H7 (cell line): Measurements from ENCODE around the gene KCTD3. TPM values are rescaled to one million over a fixed set of nuclear protein-coding genes. Genes with fewer than 3 reads are reported as not detected.

Experiments used
- DNase-seq: peaks from one replicate; pipeline ENCODE4 v3.0.0; 2012
- H3K27me3 ChIP-seq: 2 replicates; pipeline ENCODE4 v1.6.0; 2011; ENCODE audit warnings: mild to moderate bottlenecking, low read length; ENCODE audit not compliant: control insufficient read depth, insufficient read depth
- H3K36me3 ChIP-seq: replicated peaks from 2 replicates; pipeline ENCODE4 v1.5.1; 2011; ENCODE audit warnings: low read length; ENCODE audit not compliant: control insufficient read depth, insufficient read depth
- H3K4me3 ChIP-seq: 2 replicates; pipeline ENCODE4 v1.5.1; 2011; ENCODE audit warnings: low read depth, mild to moderate bottlenecking, control low read depth, low read length, moderate library complexity; ENCODE audit not compliant: insufficient read depth
- total RNA-seq: library from RNA; depleted of rRNA; stranded (reverse); fragments of >200 nt; shearing (Covaris generic); gene quantifications from 2 replicates; pipeline ENCODE4 v1.2.3, GENCODE V29; 2014

KCTD3 gene
- total RNA-seq, 1 experiment from 2014 or later, result 67.9 TPM

DNA sequence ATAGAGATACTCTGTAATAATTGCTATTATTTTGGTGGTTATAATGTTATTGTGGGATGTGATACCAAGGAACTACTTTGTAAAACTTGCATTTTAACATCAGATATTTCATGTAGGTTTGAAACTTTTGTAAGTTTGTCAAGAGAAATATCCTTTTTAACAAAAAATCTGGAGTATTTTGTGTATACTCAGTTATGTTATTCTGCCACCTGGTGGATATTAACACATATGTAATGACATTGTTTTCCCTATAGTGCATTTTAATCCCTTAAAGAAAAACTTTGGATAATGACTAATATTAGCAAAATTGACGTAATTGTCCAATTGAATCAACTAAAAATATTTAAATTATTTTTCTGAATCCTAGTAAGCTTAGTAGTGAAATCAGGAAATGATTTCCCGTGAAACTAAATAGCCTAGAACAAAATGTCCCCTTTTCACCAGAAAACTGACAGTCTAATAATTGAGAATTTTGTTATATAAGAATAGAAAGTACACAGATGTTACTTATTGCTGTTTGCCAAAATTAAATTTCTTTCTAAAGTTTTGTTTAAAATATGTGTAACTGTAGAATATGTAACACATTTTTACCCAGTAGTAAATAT, 39.6 kb downstream of the KCTD3 start:
- no peak for DNase-seq

DNA sequence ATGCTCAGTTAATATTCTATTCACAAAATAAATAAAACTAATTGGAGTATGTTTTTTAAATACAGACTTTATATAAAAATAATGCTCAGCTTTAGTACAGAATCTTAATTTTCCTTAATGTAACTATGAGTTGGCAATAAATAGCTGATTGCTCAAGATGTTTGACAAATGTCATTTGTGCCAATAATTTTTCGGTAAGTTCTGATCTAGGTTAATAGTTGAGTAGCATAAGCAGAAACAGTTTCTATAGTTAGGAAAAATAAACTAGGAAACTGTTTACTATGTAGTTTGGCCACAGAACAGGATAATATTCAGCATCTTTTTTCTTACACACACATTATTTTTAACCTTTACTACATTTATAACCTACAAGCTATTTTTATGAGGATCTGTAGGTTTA, 40.3 kb downstream of the KCTD3 start:
- H3K36me3 ChIP-seq, result peaks cover 6% of the 10 kb centered on the region
- no peak overlapping the region for H3K4me3 ChIP-seq
- no peak for DNase-seq
- no peaks in the 10 kb centered on the region for H3K27me3 ChIP-seq

More for the DNA sequence above, 39.6 kb downstream of the KCTD3 start:
- Histone ChIP-seq H3K36me3 (peaks cover 5% of the 10 kb centered on the region), H3K4me3 (no peak overlapping the region), H3K27me3 (no peaks in the 10 kb centered on the region)

DNA sequence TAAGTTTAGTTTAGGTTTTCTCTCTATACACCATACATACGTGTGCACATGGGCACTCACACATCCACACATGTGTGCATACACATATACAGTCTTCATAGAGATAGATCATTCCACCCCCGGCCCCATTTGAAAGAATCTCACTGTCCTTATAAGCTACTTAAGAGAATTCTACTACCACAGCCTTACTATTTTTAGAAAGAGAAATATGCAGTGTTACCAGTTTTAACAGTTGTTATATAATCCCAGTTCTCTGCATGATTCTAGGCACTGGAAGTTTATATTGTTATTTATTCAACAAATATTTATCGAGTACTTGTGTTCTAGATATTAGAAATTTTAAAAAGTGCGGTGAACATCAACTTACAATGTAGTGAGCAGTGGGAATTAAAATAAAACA, 41.5 kb downstream of the KCTD3 start:
- peaks cover 10% of the 10 kb centered on the region for H3K36me3 ChIP-seq
- DNase-seq, result no peak

DNA sequence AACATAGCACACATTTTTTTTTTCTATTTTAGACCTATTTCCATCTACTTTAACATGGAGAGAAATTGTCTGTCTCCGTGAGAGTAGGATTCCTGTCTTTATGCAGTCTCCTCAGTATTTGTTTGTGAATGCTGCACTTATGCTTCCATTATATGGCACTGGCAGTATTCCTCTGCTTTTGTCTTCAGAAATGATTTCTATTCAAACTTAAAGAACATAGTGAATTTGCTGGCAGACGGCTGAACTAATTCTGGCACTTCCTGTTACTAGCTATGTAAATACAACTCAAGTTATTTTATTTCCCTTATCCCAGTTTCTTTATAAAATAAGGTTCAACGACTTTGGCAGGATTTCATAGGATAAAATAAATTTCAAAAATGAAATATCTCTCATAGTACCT, 45.3 kb downstream of the KCTD3 start:
- H3K27me3 ChIP-seq, result no peaks in the 10 kb centered on the region
- no peak overlapping the region for H3K4me3 ChIP-seq
- peaks cover 10% of the 10 kb centered on the region for H3K36me3 ChIP-seq
- no peak for DNase-seq

More for the DNA sequence above, 41.5 kb downstream of the KCTD3 start:
- H3K4me3 ChIP-seq, result no peak overlapping the region
- no peaks in the 10 kb centered on the region for H3K27me3 ChIP-seq

DNA sequence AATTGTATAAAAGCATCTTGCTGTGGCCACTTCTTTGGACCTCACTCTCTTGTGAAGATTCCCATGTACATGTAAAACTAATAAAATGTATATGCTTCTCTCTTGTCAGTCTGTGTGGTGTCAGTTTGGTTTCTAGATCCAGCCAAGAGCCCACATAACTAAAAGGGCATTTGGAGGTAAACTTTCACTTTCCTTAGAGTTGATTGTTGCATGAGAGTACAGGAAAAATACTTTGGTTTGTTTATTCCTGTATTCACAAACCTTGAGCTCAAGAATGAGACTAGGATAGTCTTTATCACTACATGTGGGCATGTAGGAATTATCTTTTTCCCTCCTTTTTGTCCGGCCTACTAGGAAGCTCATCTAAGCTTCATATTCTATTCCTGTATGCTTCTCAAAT, 50.9 kb downstream of the KCTD3 start:
- Histone ChIP-seq H3K4me3 (no peak overlapping the region), H3K27me3 (no peaks in the 10 kb centered on the region), H3K36me3 (peaks cover 5% of the 10 kb centered on the region)
- no peak for DNase-seq

DNA sequence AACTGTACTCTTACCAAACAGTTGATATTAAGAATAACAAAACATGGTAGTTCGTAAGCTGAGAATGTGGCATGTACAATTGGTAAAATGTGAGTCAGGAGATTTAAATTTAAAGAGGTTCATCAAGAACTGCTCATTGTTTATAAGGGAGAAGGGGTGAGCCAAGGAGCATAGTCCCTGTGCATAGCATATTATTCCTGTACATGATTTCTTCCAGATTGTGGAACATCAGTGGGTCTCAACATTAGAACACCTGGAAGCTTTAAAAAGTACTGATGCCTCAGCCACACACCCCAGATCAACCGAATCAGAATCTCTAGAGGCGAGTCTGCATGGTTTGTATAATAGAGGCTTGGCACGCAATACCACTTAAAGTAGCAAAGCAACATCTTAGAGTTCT, 56.1 kb downstream of the KCTD3 start:
- Histone ChIP-seq H3K27me3 (no peaks in the 10 kb centered on the region), H3K36me3 (peaks cover 3% of the 10 kb centered on the region), H3K4me3 (no peak overlapping the region)
- no peak for DNase-seq

DNA sequence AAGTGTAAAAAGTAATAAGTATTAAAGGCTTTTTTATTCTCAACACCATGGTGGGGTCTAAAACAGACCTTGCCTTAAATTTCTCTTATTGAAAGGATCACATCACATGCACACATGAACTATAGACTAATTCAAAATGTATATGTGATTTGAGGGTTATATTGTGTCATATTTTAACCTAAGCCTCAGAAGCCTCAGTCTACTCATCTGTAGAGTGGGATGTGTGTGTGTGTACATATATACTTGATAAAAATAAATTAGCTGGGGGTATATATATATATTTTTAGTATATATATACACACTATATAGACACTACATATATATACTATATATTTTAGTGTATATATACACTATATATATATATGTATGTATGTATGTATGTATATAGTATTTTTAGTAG, 58.8 kb downstream of the KCTD3 start:
- Histone ChIP-seq H3K36me3 (no peaks in the 10 kb centered on the region; the same call in 1 of the 2 replicates), H3K27me3 (no peaks in the 10 kb centered on the region), H3K4me3 (no peak overlapping the region)
- DNase-seq, result no peak

DNA sequence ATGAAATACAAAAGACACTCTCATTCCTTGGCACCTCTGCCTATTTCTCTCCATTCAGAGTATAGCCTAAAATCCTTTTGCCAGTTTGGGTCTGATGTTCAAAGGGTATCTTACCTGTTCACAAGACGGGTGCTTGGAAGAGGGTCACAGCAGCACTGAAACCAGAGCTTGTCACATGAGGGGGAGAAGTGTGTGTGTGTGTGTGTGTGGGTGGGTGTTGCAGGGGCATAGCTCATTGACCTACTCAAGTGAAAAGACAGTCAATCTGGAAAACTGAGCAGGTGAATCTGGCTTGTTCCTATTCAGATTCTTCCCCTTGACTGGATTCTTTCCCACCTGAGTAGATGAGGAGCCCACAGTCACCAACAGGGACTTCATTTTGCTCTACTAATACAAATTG, 63.9 kb downstream of the KCTD3 start:
- H3K4me3 ChIP-seq, result no peak overlapping the region
- DNase-seq, result no peak
- no peaks in the 10 kb centered on the region for H3K27me3 ChIP-seq
- H3K36me3 ChIP-seq, result no peaks in the 10 kb centered on the region

DNA sequence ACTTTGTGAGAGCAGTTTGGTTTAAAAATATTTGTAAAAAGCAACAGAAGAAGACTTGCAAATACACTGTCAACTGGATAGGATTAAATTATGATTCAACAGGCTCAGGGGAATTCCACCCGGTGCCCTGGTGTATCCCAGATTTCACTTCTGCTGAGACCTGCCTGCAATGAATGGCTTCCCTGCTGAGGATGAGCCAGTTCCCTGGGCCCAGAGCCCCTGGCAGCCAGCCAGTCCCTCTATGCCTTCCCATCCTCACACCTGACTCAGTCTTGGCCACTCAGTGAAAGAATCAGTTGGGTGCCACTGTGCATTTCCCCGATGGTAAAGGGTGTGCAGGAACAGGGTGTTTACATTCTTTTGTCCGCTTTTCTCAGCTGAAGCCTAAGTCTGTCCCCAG, 64.4 kb downstream of the KCTD3 start:
- Histone ChIP-seq H3K4me3 (no peak overlapping the region), H3K27me3 (no peaks in the 10 kb centered on the region), H3K36me3 (no peaks in the 10 kb centered on the region)
- peak; percentile 36 for DNase-seq

DNA sequence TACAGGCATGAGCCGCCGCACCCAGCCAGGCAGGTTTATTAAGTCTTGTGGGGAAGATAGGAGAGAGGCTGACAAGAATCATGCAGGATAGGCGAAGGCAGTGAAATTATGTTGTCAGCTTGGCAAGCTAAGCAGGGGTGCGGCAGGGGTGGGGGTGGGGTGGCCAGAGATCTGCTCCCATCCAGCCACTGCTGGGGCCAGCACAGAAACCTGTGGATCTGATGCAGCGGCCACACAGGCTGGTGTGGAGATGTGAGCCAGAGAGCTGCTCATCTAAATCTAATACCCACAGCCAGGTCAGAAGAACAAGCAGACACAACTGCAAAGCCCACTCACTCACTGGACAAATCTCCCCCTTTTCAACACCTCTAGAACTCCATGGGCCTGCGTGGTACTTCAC, 68.7 kb downstream of the KCTD3 start:
- Histone ChIP-seq H3K4me3 (no peak overlapping the region), H3K36me3 (no peaks in the 10 kb centered on the region), H3K27me3 (no peaks in the 10 kb centered on the region)
- no peak for DNase-seq

DNA sequence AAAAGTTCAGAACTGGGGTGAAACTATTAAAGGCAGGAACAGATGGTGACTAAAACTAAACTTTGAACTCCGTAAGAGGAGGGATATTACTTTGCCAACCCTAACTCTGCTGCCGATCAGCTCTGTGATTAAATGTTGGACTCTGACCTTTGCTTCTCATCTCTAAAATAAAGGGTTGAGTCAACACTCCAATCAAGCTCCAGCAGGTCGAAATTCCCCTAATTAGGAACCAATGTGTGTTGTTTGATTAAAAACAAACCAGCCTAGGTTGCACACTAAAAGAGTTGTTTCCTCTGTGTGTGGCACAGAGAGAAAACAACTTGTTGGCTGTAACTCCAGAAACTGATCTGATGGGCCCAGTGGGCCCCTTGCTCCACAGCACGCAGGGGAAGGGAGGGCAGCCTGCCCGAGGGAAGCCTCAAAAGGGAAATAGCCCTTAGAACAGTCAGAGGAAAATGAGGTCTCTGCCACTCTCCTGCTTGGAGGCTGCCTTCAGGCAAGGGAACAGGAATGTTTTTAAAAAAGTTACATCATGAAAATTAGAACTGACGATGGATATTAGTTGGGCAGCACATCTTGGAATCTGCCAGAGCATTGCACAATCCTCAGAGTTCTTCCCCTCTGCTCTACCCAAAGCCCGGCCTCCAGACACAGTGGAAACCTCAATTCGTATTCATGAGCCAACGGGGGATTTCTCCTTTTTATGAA, 69.3 kb downstream of the KCTD3 start:
- Histone ChIP-seq H3K36me3 (no peaks in the 10 kb centered on the region), H3K4me3 (no peak overlapping the region), H3K27me3 (no peaks in the 10 kb centered on the region)
- DNase-seq, result peak; percentile 21

DNA sequence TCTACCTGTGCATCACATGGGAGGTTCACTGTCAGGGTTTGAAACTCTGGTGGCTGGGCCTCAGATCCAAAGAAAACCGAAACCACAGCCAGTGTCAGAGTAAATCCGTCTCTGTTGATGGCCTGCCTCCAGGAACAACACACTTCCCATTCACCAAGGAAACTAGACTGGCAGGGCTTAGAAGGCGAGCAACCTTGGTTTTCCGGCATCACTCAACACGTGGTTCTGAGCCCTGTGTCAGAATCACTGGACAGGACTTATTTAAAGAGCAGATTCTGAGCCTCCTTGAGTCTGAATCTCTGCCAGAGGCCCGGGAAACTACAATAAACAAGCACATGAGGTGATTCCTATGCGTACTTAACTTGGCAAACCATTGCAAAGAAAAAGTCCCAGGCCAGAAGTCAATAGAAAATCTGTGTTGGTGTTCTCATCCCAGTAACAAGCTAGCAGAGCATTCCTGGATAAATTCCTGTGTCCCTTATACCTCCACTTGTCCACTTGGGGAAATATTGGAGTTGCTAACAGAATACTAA, 70.0 kb downstream of the KCTD3 start:
- Histone ChIP-seq H3K27me3 (no peaks in the 10 kb centered on the region), H3K36me3 (no peaks in the 10 kb centered on the region), H3K4me3 (no peak overlapping the region)
- DNase-seq, result peak; percentile 8

DNA sequence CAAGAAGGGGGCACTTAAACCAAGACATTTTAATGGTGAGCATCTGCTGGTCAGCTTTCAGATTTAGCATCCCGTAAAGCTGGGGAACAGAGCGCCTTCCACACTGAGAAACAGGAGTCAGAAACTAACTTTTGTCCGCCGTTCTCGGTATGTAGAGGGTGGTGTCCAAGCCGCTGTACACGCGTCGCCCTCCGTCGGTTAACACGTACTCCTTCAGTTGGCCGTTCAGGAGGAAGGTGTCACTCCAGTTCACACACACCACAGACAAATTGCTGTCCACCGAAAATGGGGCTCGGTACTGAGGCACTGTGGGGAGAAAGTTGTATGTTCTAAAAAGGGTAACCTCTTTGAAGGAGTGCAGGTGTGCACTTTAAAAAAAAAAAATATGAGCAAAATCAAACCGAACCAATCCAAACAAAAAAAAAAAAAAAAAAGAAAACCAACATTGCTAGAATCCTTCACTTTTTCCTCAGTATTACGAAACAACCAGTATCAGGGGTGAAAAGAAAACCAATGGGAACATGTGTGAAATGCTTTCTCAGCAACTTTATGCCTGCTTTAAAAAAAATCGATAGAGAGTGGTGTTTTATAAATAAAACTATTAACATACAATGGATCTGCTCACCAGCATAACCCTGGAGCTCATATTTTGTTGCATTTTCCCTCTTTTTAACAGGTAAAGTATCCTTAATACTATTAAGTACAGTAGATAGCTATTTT, 73.5 kb downstream of the KCTD3 start:
- Histone ChIP-seq H3K4me3 (no peak overlapping the region), H3K27me3 (no peaks in the 10 kb centered on the region), H3K36me3 (no peaks in the 10 kb centered on the region)
- DNase-seq, result no peak

DNA sequence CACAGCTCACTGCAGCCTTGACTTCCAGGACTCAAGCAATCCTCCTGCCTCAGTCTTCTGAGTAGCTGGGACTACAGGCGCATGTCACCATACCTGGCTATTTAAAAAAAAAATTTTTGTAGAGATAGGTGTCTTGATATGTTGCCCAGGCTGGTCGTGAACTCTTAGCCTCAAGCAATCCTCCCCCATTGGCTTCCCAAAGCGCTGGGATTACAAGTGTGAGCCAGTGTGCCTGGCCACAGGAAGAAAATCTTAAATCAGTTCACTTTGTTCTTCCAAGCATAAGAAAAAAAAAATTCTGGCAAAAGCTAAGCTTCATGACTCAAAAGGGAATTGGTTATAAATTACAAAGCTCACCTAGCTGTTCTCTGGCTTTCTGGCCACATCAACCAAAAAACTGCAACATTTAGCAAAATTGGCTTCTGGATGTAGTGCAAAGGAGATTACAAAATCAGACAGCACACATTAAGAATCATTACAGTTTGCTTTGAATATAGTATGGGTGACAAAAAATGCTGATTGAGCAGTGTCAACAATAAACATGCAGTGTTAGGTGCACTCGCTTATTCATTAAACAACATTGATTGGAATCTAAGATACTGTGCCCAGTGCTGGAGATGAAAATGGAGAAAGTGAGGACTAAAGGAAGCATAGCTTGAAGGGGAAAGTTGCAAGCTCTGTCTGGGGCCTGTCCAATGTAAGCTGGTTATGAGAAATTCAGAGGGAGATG, 76.7 kb downstream of the KCTD3 start:
- no peak overlapping the region for H3K4me3 ChIP-seq
- DNase-seq, result no peak
- no peaks in the 10 kb centered on the region for H3K36me3 ChIP-seq
- H3K27me3 ChIP-seq, result no peaks in the 10 kb centered on the region
